ENCODE data around the gene PLA2G15. TPM values are rescaled to one million over a fixed set of nuclear protein-coding genes. Genes with fewer than 3 reads are reported as not detected.

The PLA2G15 gene
- total RNA-seq, 1 experiment from 2014 or later, result 33.2 TPM

- no peaks in the 10 kb centered on the region for H3K27me3 Mint-ChIP-seq (ENCODE audit: insufficient read depth, unreplicated experiment)
- ChIA-PET CTCF (interaction anchor here (1.5 kb wide), 1 partner anchor 12 kb away, joined by 4 read pairs; the partner anchor contains the start of gene SLC7A6), POLR2A (no interaction called here)
Observed at GRCh38 chr16:68252383-68252782, 7.2 kb downstream of the PLA2G15 start.

GRCh38 chr16:68253721-68254120 is 8.5 kb downstream of the PLA2G15 start:
- Mint-ChIP-seq H3K27ac (ENCODE audit: unreplicated experiment) (no peak overlapping the region), H3K36me3 (ENCODE audit: insufficient read depth, unreplicated experiment) (peaks cover 62% of the 10 kb centered on the region), H3K9me3 (ENCODE audit: unreplicated experiment) (no peaks in the 10 kb centered on the region), H3K27me3 (ENCODE audit: insufficient read depth, unreplicated experiment) (no peaks in the 10 kb centered on the region), H3K4me3 (ENCODE audit: unreplicated experiment) (no peak overlapping the region), H3K4me1 (ENCODE audit: low read depth, unreplicated experiment) (peaks cover 13% of the 10 kb centered on the region)
- CTCF ChIA-PET, result no interaction called here
- Histone ChIP-seq H3K9me3 (no peaks in the 10 kb centered on the region), H3K4me1 (peaks cover 14% of the 10 kb centered on the region), H3K27me3 (replicated peaks; ENCODE audit: control insufficient read depth, insufficient read depth, low read length) (no peaks in the 10 kb centered on the region), H3K36me3 (ENCODE audit: control insufficient read depth, insufficient read depth, low read length) (no peaks in the 10 kb centered on the region), H3K4me3 (ENCODE audit: low read depth, low read length) (no peak overlapping the region)
- intact Hi-C loops (cut with micrococcal nuclease; ENCODE audit: unreplicated experiment), result no loop called here
- no peak for DNase-seq
- no TSS peak for BruUV-seq (replicated peaks)
- POLR2A ChIA-PET, result interaction anchor here (0.6 kb wide), 1 partner anchor 113 kb away, joined by 3 read pairs; no protein-coding TSS in a partner anchor
- no peak for TF ChIP-seq CTCF (IDR thresholded peaks at IDR 0.05; ENCODE audit: insufficient read depth in 1 of 2, low read depth in 1 of 2, low read length in 1 of 2, severe bottlenecking in 1 of 2, unreplicated experiment in 1 of 2)

More at GRCh38 chr16:68252383-68252782, 7.2 kb downstream of the PLA2G15 start:
- no peak for DNase-seq
- H3K36me3 Mint-ChIP-seq (ENCODE audit: insufficient read depth, unreplicated experiment), result peaks cover 55% of the 10 kb centered on the region
- Histone ChIP-seq H3K9me3 (no peaks in the 10 kb centered on the region), H3K27me3 (replicated peaks; ENCODE audit: control insufficient read depth, insufficient read depth, low read length) (no peaks in the 10 kb centered on the region), H3K36me3 (ENCODE audit: control insufficient read depth, insufficient read depth, low read length) (no peaks in the 10 kb centered on the region), H3K4me3 (ENCODE audit: low read depth, low read length) (no peak overlapping the region), H3K4me1 (peaks cover 4% of the 10 kb centered on the region)
- no peaks in the 10 kb centered on the region for H3K9me3 Mint-ChIP-seq (ENCODE audit: unreplicated experiment)
- H3K4me1 Mint-ChIP-seq (ENCODE audit: low read depth, unreplicated experiment), result peaks cover 3% of the 10 kb centered on the region
- no TSS peak for BruUV-seq (replicated peaks)
- intact Hi-C loops (cut with micrococcal nuclease; ENCODE audit: unreplicated experiment), result no loop called here
- H3K4me3 Mint-ChIP-seq (ENCODE audit: unreplicated experiment), result no peak overlapping the region
- TF ChIP-seq CTCF (IDR thresholded peaks at IDR 0.05; ENCODE audit: insufficient read depth in 1 of 2, low read depth in 1 of 2, low read length in 1 of 2, severe bottlenecking in 1 of 2, unreplicated experiment in 1 of 2), result no peak
- H3K27ac Mint-ChIP-seq (ENCODE audit: unreplicated experiment), result no peak overlapping the region

- no peak for DNase-seq
- no TSS peak for BruUV-seq (replicated peaks)
- no peaks in the 10 kb centered on the region for H3K9me3 Mint-ChIP-seq (ENCODE audit: unreplicated experiment)
- POLR2A ChIA-PET, result no interaction called here
- Histone ChIP-seq H3K4me3 (ENCODE audit: low read depth, low read length) (no peak overlapping the region), H3K9me3 (no peaks in the 10 kb centered on the region), H3K27me3 (replicated peaks; ENCODE audit: control insufficient read depth, insufficient read depth, low read length) (no peaks in the 10 kb centered on the region), H3K36me3 (ENCODE audit: control insufficient read depth, insufficient read depth, low read length) (no peaks in the 10 kb centered on the region), H3K4me1 (peaks cover 14% of the 10 kb centered on the region)
- no peak overlapping the region for H3K27ac Mint-ChIP-seq (ENCODE audit: unreplicated experiment)
- no peak for TF ChIP-seq CTCF (IDR thresholded peaks at IDR 0.05; ENCODE audit: insufficient read depth in 1 of 2, low read depth in 1 of 2, low read length in 1 of 2, severe bottlenecking in 1 of 2, unreplicated experiment in 1 of 2)
- intact Hi-C loops (cut with micrococcal nuclease; ENCODE audit: unreplicated experiment), result no loop called here
- H3K36me3 Mint-ChIP-seq (ENCODE audit: insufficient read depth, unreplicated experiment), result peaks cover 48% of the 10 kb centered on the region
- peaks cover 13% of the 10 kb centered on the region for H3K4me1 Mint-ChIP-seq (ENCODE audit: low read depth, unreplicated experiment)
- H3K27me3 Mint-ChIP-seq (ENCODE audit: insufficient read depth, unreplicated experiment), result no peaks in the 10 kb centered on the region
- CTCF ChIA-PET, result no interaction called here
- H3K4me3 Mint-ChIP-seq (ENCODE audit: unreplicated experiment), result no peak overlapping the region
Observed at GRCh38 chr16:68255712-68256111, 10.5 kb downstream of the PLA2G15 start.

Measured in Caco-2 (cell line).